HG03575 (cell line): Measurements from ENCODE around the gene ULK4.
"Not testable (repeated sequence)": the region's sequence is repeated elsewhere in the genome, so short reads cannot be mapped to it uniquely, and the experiment has no call there.

Experiments used
- ATAC-seq: cut with Tn5 transposase; IDR thresholded peaks from one replicate; pipeline ENCODE4 v1.9.1; 2021; ENCODE audit not compliant: unreplicated experiment, insufficient number of reproducible peaks, low FRiP score; ENCODE audit errors: extremely low read depth

ULK4 gene

DNA sequence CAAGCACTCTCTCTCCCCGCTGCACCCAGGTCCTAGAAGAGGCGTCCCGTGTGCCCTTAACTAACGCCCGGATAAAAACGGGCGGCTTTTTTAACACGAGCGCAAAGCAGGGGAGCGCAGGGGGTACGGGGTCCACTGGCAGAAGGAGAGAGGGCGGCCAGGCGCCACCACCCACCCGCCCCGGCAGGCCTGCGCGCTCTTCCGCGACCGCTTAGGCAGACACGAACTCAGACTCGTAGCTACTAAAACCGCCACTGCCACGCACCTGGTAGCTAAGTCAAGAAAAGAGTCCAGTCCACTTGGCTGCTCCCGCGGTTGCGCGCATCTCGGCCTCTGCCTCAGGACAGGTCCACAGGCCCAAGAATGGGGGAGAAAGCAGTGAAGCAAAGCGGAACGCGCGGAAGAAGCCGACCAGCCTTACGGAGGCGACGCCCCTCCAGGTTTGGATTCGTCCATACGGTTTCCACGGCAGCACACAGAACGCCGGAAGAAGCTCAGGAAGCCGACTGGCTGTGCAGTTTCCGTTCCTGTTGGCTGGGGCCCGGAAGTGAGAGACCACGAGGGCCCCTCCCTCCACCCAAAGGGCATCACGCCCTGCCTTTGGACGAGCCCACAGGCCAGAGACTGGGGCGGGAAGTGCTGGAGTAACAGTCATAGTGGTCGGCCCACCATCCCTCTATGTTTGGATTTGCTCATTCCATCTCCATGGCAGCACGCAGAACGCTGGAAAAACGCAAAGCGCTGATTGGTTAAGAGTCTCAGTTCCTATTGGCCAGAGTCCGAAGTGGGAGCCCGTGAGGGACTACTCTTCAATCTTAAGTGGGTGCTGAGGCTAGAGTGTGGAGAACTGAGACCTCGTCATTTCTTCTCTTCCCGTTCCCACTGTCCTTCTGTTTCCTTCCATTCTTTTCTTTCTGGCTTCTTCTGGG is at the start of gene ULK4:
Gene ULK4, minus strand, starts transcription at position 353 of the 929 bp plus-strand sequence. CDS start 7,344 bp downstream, outside the sequence.
- ATAC-seq, result peak; percentile 82

DNA sequence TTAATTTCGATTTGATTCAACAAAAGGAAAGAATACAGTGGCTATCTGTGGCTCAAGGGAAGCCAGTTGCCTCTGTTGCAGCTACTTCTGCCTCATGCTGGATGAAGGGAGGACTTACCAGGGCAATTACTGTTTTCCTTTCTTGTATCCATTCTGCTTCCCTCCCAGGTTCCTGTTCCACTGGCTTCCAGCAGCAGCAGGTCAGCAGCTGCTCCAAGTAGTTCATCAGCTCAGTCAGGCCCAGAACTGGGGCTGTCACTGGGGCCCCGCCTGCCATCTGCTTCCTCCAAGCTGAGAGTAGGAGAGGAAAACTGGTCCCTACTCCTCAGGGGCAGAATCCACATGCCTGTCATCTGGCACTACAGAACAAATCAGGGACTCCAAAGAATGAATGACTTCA is 48.6 kb upstream of the ULK4 start:
- no peak for ATAC-seq

DNA sequence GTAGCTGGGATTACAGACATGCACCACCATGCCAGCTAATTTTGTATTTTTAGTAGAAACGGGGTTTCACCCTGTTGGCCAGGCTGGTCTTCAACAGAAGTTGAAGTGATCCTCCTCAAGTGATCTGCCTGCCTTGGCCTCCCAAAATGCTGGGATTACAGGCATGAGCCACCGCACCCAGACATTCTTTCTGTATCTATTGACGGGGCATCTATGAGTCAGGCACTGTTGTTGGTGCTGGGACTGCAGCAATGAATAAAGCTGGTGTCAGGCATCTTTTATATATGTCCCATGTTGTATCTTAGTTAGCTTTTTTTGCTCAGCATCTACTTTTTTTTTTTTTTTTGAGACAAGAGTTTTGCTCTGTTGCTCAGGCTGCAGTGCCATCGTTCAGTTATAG is 47.6 kb upstream of the ULK4 start:
- no peak for ATAC-seq

DNA sequence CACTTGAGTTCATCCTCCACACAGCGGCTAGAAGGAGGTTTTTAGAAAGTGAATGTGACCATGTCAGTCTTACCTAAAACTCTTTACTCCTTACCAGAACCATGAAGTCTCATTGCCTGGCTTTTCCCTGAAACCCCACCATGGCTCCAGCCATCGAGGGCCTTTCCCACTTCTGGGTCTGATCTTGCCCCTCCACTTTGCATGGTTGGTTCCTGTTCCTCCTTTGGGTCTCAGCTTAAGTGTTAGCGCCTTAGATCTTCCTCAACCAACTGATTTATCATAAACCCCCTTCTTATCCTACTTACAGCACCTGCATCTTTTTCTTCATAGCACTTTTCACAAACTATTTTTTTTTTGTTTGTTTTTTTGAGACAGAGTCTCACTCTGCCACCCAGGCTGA is 45.9 kb upstream of the ULK4 start:
- no peak for ATAC-seq

DNA sequence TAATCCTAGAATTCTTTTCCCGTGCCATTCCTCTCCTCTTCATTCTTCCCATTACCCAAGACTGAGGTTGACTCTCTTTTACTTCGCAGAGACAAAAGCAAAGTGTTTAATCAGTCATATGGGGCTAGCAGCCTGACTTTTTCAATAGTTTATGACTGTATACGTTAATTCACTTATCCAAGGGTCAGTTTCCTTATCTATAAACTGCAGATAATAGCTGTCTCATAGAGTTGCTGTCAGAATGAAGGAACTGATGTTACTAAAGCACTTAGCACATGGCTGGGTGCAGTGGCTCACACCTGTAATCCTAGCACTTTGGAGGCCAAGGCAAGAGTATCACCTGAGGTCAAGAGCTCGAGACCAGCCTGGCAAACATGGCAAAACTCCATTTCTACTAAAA is 43.5 kb upstream of the ULK4 start:
- no peak for ATAC-seq

DNA sequence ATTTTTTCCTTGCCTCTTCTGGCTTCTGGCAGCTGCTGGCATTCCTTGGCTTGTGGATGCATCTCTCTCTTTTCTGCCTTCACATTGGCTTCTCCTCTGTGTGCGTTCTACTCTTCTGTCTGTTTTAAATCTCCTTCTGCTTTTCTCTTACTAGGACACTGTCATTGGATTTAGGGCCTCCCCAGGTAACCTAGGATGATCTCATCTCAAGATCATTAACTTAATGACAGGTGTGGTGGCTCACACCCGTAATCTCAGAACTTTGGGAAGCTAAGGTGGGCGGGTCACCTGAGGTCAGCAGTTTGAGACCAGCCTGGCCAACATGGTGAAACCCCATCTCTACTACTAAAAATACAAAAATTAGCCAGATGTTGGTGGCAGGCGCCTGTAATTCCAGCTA is 40.9 kb upstream of the ULK4 start:
- no peak for ATAC-seq

DNA sequence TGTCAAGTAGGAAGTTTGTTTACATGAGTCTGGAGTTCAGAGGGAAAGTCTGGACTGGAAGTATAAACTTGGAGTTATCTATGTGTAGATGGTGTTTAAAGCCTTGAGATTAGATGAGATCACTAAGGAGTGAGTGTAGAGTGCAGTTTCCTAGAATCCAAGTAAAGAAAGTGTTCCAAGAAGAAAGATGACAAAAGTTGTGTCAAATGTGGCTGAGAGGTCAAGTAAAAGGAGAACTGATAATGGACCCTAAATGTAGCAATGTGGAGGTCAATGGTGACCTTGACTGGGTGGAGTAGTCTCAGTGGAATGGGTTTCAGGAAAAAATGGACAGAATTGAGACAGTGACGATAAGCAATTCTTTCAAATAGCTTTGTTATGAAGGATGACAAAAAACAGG is 39.9 kb upstream of the ULK4 start:
- ATAC-seq, result no peak

DNA sequence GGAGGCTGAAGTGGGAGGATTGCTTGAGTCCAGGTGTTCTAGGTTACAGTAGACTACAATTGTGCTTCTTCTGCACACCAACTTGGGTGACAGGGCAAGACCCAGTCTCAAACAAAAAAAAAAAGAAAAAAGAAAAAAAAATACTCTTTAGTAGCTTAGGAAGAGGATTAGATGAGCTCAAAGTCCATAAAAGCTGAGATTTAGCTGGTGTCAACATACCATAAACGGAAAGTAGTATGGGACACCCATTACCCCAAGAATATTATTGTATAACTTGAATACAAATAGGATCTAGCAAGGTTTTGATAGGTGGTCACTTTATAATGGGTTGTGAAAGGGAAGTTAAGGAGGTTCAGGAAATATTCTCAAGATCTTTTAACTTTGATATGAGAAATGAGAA is 38.0 kb upstream of the ULK4 start:
- no peak for ATAC-seq

DNA sequence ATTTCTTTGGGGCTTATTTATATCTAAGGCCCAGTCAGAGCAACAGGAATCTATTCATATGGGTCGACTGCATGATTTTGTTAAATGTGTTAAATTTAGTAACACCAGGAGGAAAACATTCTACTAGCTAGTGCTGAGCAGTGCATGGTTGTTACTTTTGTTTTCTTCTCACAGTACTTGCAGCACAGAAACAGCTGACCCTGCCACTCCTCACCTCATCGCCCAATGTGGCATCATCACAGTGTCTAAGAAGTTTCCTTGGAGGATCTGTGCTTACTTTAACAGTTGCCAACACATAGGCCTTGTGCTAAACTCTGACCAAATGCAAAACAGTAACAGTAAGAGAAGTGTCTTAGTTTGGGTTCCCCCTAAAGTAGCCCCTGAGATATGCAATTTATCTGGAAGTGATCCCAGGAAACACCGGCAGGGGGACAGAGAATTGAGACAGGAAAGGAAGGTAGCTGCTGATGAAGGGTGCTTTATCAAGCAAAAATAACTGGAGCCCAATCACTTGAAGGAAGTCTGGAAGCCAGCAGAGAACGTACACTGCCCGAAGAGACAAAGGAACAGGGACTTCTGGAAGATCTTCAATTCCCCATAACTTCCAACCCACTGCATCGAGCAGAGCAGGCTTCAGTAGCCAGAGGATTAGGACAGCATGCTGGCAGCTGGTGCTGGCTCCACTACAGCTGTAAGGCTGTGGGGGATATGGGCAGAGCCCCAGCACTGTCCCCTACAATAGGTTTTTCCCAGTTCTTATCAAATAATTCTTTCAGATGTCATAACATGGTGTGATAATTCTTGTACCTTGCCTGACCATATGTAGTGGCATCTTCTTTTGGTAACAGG is 36.0 kb upstream of the ULK4 start:
- no peak for ATAC-seq

DNA sequence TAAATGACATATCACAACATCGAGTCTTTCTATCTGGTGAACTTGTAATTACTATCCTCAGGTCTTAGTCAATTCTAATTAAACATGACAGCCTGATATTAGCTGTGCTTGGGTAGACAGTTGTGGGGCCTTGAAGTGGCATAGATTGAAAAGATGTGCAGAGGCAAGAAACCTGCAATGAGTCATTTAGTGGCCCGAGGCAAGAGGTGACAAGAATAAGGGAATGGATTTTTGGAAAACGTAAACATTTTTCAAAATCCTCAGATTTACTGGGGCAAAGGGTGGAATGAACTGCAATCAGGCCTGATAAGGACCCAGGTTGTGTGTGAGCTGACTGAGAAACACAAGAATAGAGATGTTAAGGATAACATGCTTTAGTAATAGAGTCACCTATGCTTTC is 29.5 kb upstream of the ULK4 start:
- no peak for ATAC-seq

DNA sequence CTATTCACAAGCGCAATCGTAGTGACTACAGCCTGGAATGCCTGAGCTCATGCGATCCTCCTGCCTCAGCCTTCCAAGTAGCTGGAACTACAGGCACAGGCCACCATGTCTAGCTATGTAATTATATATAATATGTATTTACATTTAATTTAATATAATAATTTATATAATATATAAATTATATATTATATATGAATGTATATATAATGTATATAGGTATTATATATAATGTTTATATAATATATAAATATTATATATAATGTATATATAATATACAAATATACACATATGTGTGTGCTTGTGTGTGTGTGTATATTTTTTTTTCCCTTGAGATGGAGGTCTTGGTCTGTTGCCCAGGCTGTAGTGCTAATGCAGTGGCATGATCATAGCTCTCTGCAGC is 27.6 kb upstream of the ULK4 start:
- ATAC-seq, result no peak

DNA sequence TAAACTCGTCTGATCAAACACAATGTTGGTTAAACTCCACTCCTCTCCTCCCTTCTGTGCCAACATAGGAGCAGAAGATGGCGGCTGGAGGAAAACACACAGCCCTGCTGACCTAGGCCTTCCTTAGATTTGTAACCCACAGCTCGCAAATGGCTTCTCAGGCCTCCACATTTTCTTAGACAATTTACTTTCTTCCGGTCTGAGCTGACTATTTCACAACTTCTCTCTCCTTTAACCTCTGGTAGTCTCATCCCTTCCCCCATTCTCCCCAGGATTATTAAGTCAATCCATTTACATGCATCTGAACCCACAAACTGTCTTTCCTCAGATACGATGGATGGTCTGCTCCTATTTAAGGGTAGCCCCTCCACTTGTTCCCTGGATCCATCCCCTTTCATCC is 25.7 kb upstream of the ULK4 start:
- ATAC-seq, result no peak

DNA sequence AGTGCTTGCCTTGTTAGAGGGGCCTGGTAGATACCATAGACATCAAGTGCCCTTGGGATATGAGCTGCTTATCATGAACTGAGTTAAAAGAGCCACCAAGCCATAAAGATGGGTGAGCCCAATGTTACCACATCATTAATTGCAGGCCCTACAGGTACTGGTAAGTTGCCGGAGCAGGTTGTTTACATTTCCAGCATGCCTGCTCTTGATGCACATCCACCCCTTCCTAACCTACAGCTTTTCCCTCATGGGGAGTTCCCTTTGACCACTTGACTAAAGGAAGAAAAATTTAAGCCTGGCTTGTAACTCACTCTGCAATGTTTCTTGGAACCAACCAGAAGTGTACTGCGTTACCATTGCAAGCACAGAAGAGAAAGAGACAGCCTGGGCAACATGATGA is 24.7 kb upstream of the ULK4 start:
- no peak for ATAC-seq

DNA sequence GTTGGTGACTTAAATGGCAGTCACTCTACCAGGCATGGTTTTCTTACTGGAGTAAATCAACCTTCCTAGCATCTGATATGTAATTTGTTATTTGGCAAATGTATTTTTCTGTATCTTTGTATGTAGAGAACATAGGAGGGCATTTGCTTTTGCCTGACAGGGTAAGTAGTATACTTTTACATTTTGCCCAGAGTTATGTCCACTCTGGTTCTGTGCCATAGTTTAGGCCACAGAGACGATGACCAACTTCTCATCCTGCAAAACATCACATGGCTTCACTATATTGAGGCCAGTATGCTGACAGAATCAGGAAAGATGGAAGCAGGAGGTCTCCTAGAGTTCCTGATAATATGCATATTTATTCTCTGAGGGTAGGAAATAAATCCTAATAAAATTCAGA is 23.1 kb upstream of the ULK4 start:
- ATAC-seq, result no peak

DNA sequence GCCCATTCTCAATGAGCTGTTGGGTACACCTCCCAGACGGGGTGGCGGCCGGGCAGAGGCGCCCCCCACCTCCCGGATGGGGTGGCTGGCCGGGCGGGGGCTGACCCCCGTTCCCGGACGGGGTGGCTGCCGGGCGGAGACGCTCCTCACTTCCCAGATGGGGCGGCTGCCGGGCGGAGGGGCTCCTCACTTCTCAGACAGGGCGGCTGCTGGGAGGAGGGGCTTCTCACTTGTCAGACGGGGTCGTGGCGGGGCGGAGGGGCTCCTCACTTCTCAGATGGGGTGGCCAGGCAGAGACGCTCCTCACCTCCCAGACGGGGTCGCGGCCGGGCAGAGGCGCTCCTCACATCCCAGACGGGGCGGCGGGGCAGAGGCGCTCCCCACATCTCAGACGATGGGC is 21.2 kb upstream of the ULK4 start:
- ATAC-seq, result not testable (repeated sequence)

DNA sequence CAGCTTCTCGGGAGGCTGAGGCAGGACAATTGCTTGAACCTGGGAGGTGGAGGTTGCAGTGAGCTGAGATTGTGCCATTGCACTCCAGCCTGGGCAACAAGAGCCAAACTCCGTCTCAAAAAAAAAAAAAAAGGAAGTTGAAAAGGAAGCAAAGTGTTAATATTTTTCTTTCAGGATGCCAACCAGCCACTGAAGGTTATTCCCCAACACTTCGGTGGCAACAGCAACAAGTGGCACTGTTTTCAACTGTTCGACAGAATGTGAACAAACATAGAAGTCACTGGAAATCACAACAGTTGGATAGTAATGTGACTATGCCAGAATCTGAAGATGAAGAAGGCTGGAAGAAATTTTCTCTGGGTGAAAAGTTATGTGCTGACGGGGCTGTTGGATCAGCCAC is 15.5 kb upstream of the ULK4 start:
- ATAC-seq, result not testable (repeated sequence)

DNA sequence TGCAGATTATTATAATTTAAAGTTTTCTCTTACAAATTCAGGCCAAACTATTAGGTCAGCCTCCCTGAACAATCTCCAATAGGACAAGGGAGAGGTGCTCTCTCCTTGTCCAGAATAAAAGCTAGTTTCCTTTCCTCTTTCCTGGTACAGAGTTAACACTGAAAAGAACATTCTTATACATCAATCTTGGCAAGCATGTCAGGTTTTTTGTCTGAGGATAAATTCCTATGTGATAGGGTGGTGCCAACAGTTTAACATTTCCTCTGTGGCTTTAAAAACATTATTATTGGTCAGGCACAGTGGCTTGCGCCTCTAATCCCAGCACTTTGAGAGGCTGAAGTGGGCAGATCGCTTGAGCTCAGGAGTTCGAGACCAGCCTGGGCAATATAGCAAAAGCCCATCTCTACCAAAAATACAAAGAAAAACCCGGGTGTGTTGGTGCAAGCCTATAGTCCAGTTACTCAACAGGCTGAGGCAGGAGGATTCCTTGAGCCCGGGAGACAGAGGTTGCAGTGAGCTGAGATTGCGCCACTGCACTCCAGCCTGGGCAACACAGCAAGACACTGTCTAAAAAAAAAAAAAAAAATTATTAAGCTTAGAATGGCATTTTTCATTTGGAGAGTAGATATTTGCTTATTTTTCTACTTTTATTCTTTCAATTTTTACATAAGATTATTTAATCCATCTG is 13.7 kb upstream of the ULK4 start:
- ATAC-seq, result no peak

DNA sequence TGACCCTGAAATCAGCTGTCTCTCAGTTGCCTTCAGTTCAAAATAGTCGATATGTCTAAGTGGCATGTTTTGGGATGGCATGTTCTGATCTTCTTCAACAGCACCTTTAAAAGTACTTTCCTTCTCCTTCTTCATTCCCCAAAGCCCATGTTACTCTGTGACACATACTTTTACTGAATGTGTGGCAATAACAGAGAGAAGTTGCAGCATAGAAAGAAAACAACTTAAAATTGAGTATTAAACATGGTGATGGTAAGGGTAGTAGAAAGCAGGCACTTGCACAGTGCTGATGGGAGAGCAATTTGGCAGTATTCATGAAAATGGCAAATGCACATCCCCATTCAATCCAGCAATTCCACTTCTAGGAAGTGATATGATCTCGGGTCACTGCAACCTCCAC is 12.3 kb upstream of the ULK4 start:
- no peak for ATAC-seq

DNA sequence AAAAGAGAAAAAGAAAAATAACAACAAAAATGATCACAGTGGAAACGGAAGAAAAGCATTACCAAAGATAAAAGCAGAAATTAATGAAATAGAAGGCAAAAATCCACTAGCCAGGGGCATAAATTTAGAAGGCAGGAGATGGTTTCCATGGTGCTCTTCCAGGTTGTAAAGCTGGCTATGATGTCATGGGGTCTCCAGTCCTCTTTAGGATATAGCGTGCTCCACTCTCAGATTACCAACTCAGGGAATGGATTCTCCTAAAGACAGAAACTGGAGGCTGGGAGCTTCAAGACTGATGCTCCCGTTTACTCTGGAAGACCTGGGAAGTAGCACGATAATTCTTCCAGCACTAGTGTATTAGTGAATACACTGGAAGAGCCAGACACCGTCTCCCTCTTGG is 10.9 kb upstream of the ULK4 start:
- ATAC-seq, result no peak

DNA sequence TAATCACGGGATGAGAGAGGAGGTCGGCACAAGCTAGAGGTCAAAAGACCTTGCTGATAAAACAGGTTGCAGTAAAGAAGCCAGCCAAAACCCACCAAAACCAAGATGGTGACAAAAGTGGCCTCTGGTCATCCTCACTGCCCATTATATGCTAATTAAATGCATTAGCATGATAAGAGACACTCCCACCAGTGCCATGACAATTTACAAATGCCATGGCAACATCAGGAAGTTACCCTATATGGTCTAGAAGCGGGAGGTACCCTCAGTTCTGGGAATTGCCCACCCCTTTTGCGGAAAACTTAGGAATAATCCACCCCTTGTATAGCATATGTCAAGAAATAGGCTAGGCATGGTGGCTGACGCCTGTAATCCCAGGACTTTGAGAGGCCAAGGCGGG is 4.3 kb upstream of the ULK4 start:
- no peak for ATAC-seq
